Endothelial cell of umbilical vein (primary cell): ENCODE measurements around the gene DNAH6. TPM values are rescaled to one million over a fixed set of nuclear protein-coding genes. Genes with fewer than 3 reads are reported as not detected.

Experiments
- BruUV-seq: library from RNA; stranded (reverse); fragments of 400-500 nt; replicated peaks from 2 replicates; lab custom pipeline; 2021; lab: Mats Ljungman, UMichigan
- CTCF ChIA-PET: fragments of 300-600, 350-600 bp; sonication (Branson Sonifier 250); formaldehyde crosslinking; loops from one replicate; lab custom pipeline; 2021; ENCODE audit warnings: antibody characterized with exemption, inconsistent platforms; lab: Charles Lee
- POLR2A ChIA-PET: fragments of 300-600, 350-600 bp; sonication (Branson Sonifier 250); formaldehyde crosslinking; loops from one replicate; lab custom pipeline; 2021; ENCODE audit warnings: antibody characterized with exemption, inconsistent platforms; lab: Charles Lee
- DNase-seq: peaks from one replicate; pipeline ENCODE4 v3.0.0-alpha.2; 2011; ENCODE audit warnings: low read depth, low spot score
- FAIRE-seq: peaks from 2 replicates; lab custom pipeline; 2011; peaks lifted over from hg19 to GRCh38; lab: Jason Lieb, UNC
- H2AFZ ChIP-seq: 2 replicates; pipeline ENCODE4 v1.6.0; 2012; ENCODE audit warnings: low read depth, low read length, control low read depth, inconsistent platforms
- H3K27ac ChIP-seq: 2 replicates; pipeline ENCODE4 v1.5.1; 2011; ENCODE audit warnings: low read depth, mild to moderate bottlenecking, control low read depth, low read length, moderate library complexity; ENCODE audit not compliant: insufficient read depth
- H3K27me3 ChIP-seq, 2 experiments: 2 replicates each; pipeline versions ENCODE4 v1.6.0 to v1.6.1; 2011; ENCODE audit warnings: low read length in 2 of 2, mixed read lengths in 1 of 2; ENCODE audit not compliant: control insufficient read depth in 2 of 2, insufficient read depth in 2 of 2
- H3K36me3 ChIP-seq, 2 experiments: 2 replicates in 1 of 2; 3 replicates in 1 of 2; pipeline ENCODE4 v1.5.1; 2011; ENCODE audit warnings: low read length in 2 of 2, mild to moderate bottlenecking in 1 of 2, moderate library complexity in 1 of 2; ENCODE audit not compliant: control insufficient read depth in 2 of 2, insufficient read depth in 2 of 2; ENCODE audit errors: extremely low read depth in 1 of 2
- H3K4me1 ChIP-seq: 3 replicates; pipeline ENCODE4 v1.5.1; 2011; ENCODE audit warnings: mild to moderate bottlenecking, low read length; ENCODE audit not compliant: control insufficient read depth, insufficient read depth; ENCODE audit errors: extremely low read depth
- H3K4me2 ChIP-seq: 2 replicates; pipeline ENCODE4 v1.6.1; 2011; ENCODE audit warnings: low read length, control low read depth, mixed read lengths; ENCODE audit not compliant: insufficient read depth
- H3K4me3 ChIP-seq, 3 experiments: fragments of 200-600 bp in 1 of 3; sonication (generic), shearing (Covaris generic) in 1 of 3; replicated peaks in 1 of 3; 2 replicates each; pipeline ENCODE4 v1.5.1; 2011 to 2016; ENCODE audit warnings: control low read depth in 3 of 3, low read length in 3 of 3, mild to moderate bottlenecking in 2 of 3, inconsistent platforms in 1 of 3, low read depth in 1 of 3, moderate library complexity in 1 of 3; ENCODE audit not compliant: insufficient read depth in 1 of 3
- H3K79me2 ChIP-seq: 2 replicates; pipeline ENCODE4 v1.6.0; 2012; ENCODE audit warnings: low read length, inconsistent platforms; ENCODE audit not compliant: control insufficient read depth, insufficient read depth
- H3K9ac ChIP-seq: replicated peaks from 2 replicates; pipeline ENCODE3; 2011; ENCODE audit warnings: low read length, control low read depth; ENCODE audit not compliant: insufficient read depth; ENCODE audit errors: extremely low read depth
- H3K9me1 ChIP-seq: replicated peaks from 3 replicates; pipeline ENCODE4 v1.6.0; 2011; ENCODE audit warnings: mild to moderate bottlenecking, low read length; ENCODE audit not compliant: control insufficient read depth, insufficient read depth; ENCODE audit errors: extremely low read depth
- H3K9me3 ChIP-seq: replicated peaks from 2 replicates; pipeline ENCODE4 v1.5.1; 2012; ENCODE audit warnings: low read length, inconsistent platforms; ENCODE audit not compliant: control insufficient read depth, insufficient read depth
- H4K20me1 ChIP-seq: replicated peaks from 2 replicates; pipeline ENCODE3; 2011; ENCODE audit warnings: mild to moderate bottlenecking, low read length; ENCODE audit not compliant: control insufficient read depth, insufficient read depth; ENCODE audit errors: extremely low read depth
- CTCF ChIP-seq, 2 donors: IDR thresholded peaks; 1 replicate in 1 of 2; 2 replicates in 1 of 2; pipeline ENCODE4 v1.5.1; 2011; ENCODE audit warnings: low read length in 2 of 2, mild to moderate bottlenecking in 2 of 2, moderate library complexity in 2 of 2, control low read depth in 1 of 2, inconsistent platforms in 1 of 2, low read depth in 1 of 2; ENCODE audit not compliant: insufficient read depth in 1 of 2; ENCODE audit errors: extremely low read depth in 1 of 2
- EZH2 ChIP-seq: IDR thresholded peaks from 2 replicates; pipeline ENCODE4 v1.6.1; 2012; ENCODE audit warnings: borderline replicate concordance, low read depth, mild to moderate bottlenecking, moderate library complexity, low read length, inconsistent platforms; ENCODE audit not compliant: severe bottlenecking
- GATA2 ChIP-seq: IDR thresholded peaks from 2 replicates; pipeline ENCODE4 v1.7.0; 2011; ENCODE audit warnings: low read depth, mild to moderate bottlenecking, moderate library complexity, mixed read lengths, low read length; ENCODE audit not compliant: insufficient read length, insufficient read depth
- JUN ChIP-seq: IDR thresholded peaks from 2 replicates; pipeline ENCODE4 v1.6.1; 2011; ENCODE audit warnings: borderline replicate concordance, low read depth; ENCODE audit not compliant: insufficient read length, insufficient read depth
- MAX ChIP-seq: IDR thresholded peaks from 2 replicates; pipeline ENCODE4 v1.6.1; 2011; ENCODE audit not compliant: insufficient read depth, insufficient read length
- MYC ChIP-seq: IDR thresholded peaks from one replicate; pipeline ENCODE4 v1.6.1; 2011; ENCODE audit warnings: mild to moderate bottlenecking, low read depth, low read length
- POLR2A ChIP-seq: IDR thresholded peaks from 2 replicates; pipeline ENCODE4 v1.6.1; 2012; ENCODE audit warnings: low read depth, mild to moderate bottlenecking, control low read depth, low read length
- POLR2AphosphoS5 ChIP-seq: IDR thresholded peaks from 2 replicates; pipeline ENCODE4 v1.6.1; 2012; ENCODE audit warnings: low read depth, mild to moderate bottlenecking, control low read depth, low read length, moderate library complexity; ENCODE audit not compliant: insufficient read depth
- dilution Hi-C: fragments of 300-500 bp; cut with MboI; formaldehyde crosslinking; loops from one replicate; pipeline ENCODE4 v1.15.0; 2019; ENCODE audit warnings: low sequenced_read_pairs; ENCODE audit not compliant: extremely low pct_ligation_motif_present
- intact Hi-C: fragments of 100-400 bp; cut with micrococcal nuclease; formaldehyde crosslinking; loops from one replicate; pipeline ENCODE4 v1.10.0; 2022
- polyA plus RNA-seq, 4 experiments: library from polyadenylated mRNA; depleted of rRNA in 3 of 4; stranded (reverse) in 3 of 4; unstranded in 1 of 4; fragments of >200 nt; gene quantifications; 2 replicates each; pipeline versions ENCODE4 v1.2.1 to v1.2.3, GENCODE V29; 2011 to 2012; ENCODE audit warnings: missing spikeins in 1 of 4
- total RNA-seq: library from RNA; stranded (reverse); gene quantifications from 2 replicates; pipeline ENCODE4 v1.2.3, GENCODE V29; 2021

Gene DNAH6
- total and polyA plus RNA-seq, 2 donors (not counting 3 experiments of a cell fraction or from before 2014, with no cell fraction given), result 0.24 TPM; not detected in 1

GRCh38 chr2:84841577-84841976, 325.3 kb downstream of the DNAH6 start:
- FAIRE-seq, result no peak
- Histone ChIP-seq H3K9me3 (no peaks in the 10 kb centered on the region), H3K9ac (no peak overlapping the region), H3K79me2 (no peaks in the 10 kb centered on the region), H3K4me3 (no peak overlapping the region), H3K27me3 (peaks cover 0 to 1% of the 10 kb centered on the region in 2 experiments), H3K36me3 (no peaks in the 10 kb centered on the region), H4K20me1 (no peaks in the 10 kb centered on the region), H3K4me2 (no peak overlapping the region), H3K4me1 (no peaks in the 10 kb centered on the region), H2AFZ (no peak overlapping the region), H3K9me1 (no peaks in the 10 kb centered on the region), H3K27ac (no peak overlapping the region)
- dilution Hi-C loops, result no loop called here
- ChIA-PET CTCF (interaction anchor here (1.3 kb wide), 1 partner anchor 9 kb away, joined by 4 read pairs; no protein-coding TSS in a partner anchor), POLR2A (no interaction called here)
- BruUV-seq, result no TSS peak
- no peak for DNase-seq
- no peak for TF ChIP-seq GATA2
- no peak for TF ChIP-seq MAX
- no peak for TF ChIP-seq CTCF (IDR thresholded peaks at IDR 0.05; ENCODE audit: extremely low read depth in 1 of 2, insufficient read depth in 1 of 2, low read depth in 1 of 2, low read length in 2 of 2)
- TF ChIP-seq POLR2A, result no peak
- no peak for TF ChIP-seq MYC
- no peak for TF ChIP-seq JUN
- no peak for TF ChIP-seq POLR2AphosphoS5
- TF ChIP-seq EZH2, result no peak
- intact Hi-C loops, result no loop called here
